ENCODE measurements around the gene CCL14.

CCL14 gene

DNA sequence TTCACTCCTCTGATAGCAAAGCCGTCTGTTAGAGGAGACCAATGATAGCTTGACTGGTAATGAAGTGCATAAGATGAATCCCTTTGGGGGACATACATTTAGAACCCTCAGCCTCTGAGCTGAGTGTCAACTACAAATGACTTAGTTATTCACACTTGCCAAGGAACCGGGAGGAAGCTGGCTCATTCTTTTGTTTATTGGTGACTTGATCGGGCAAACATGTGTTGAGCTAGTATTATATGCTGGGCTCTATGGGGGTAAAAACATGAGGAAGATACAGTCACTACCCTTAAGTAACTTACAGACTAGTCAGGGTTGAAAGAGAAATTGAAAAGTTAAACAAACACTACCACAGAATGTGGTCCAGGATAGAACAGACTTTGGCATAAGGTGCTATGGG is 8.2 kb downstream of the CCL14 start:
- TF ChIP-seq, protein P1, sequence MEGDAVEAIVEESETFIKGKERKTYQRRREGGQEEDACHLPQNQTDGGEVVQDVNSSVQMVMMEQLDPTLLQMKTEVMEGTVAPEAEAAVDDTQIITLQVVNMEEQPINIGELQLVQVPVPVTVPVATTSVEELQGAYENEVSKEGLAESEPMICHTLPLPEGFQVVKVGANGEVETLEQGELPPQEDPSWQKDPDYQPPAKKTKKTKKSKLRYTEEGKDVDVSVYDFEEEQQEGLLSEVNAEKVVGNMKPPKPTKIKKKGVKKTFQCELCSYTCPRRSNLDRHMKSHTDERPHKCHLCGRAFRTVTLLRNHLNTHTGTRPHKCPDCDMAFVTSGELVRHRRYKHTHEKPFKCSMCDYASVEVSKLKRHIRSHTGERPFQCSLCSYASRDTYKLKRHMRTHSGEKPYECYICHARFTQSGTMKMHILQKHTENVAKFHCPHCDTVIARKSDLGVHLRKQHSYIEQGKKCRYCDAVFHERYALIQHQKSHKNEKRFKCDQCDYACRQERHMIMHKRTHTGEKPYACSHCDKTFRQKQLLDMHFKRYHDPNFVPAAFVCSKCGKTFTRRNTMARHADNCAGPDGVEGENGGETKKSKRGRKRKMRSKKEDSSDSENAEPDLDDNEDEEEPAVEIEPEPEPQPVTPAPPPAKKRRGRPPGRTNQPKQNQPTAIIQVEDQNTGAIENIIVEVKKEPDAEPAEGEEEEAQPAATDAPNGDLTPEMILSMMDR (IDR thresholded peaks at IDR 0.05; ENCODE audit: control insufficient read depth, extremely low read depth, insufficient read depth): no peak
- H3K4me3 ChIP-seq (ENCODE audit: low read depth, low read length): no peak overlapping the region
- DNase-seq (ENCODE audit: low read depth): no peak

GRCh38 chr17:35977509-35977908 is 9.0 kb downstream of the CCL14 start:
- H3K4me3 ChIP-seq (ENCODE audit: low read depth, low read length): no peak overlapping the region
- DNase-seq (ENCODE audit: low read depth): no peak
- TF ChIP-seq, protein P1 (IDR thresholded peaks at IDR 0.05; ENCODE audit: control insufficient read depth, extremely low read depth, insufficient read depth): no peak

DNA sequence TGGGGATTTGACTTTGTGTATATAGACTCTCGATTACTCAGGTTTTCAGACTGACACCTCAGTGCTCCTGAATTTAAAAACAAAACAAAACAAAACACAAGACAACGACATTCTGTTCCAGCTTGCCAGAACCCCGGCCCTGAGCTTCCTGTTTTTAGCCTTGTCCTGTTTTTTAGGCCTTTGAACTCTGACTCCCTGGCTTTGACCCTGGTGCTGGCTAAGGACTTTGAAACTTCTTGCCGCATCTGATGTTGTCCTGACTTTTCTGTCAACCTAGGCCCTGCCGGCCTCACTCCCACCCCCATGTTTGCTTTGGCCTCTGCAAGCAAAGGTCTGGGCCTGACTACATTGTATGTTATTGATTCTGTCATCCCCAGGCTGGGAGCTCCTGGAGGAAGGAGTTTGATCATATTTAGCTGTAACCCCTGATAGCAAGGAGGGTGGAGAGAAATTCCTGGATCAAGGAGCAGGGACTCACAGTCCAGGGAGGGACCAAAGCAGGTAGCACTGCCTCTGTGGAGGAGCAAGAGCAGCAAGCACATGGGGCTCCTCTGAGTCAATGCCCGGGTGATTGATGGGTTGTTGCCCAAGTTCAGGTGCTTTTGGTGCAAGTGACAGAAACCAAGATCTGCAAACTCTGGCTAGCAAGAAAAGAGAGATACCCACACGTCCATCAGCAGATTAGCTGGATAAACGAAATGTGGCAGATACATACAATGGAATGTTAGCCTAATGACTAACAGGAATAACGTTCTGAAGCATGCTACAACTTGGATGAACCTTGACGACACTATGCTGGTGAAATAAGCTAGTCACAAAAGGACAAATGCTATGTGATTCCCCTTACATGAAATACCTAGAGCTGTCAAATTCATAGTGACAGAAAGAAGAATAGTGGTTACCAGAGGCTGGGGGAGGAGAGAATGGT is 12.9 kb downstream of the CCL14 start:
- TF ChIP-seq, protein P1 (IDR thresholded peaks at IDR 0.05; ENCODE audit: control insufficient read depth, extremely low read depth, insufficient read depth): no peak
- H3K4me3 ChIP-seq (ENCODE audit: low read depth, low read length): no peak overlapping the region
- DNase-seq (ENCODE audit: low read depth): no peak

- no peak overlapping the region for H3K4me3 ChIP-seq (ENCODE audit: low read depth, low read length)
- TF ChIP-seq, protein P1 (IDR thresholded peaks at IDR 0.05; ENCODE audit: control insufficient read depth, extremely low read depth, insufficient read depth): no peak
- DNase-seq (ENCODE audit: low read depth): no peak
These were observed 13.6 kb downstream of the CCL14 start for GRCh38 chr17:35972945-35973332.

GRCh38 chr17:35972535-35972934 is 14.0 kb downstream of the CCL14 start:
- DNase-seq (ENCODE audit: low read depth): no peak
- no peak overlapping the region for H3K4me3 ChIP-seq (ENCODE audit: low read depth, low read length)
- TF ChIP-seq, protein P1 (IDR thresholded peaks at IDR 0.05; ENCODE audit: control insufficient read depth, extremely low read depth, insufficient read depth): no peak

DNA sequence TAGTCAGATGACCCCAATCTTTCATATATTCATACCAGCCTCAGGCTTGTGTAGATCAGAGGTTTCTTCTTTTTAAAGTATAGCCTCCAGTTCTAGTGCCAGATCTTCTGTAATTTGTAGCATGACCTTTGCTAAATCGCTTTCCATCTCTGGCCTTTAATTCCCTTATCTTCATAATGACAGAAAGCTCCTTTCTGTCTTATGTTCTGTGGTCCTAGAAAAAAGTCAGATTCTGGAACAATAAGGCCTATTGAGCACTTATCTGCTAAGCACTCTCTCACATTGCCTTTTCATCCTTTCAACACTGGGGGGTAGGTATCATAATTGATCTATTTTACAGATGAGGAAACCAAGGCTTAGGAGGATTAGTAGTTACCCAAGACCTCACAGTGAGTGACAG is 14.5 kb downstream of the CCL14 start:
- no peak for DNase-seq (ENCODE audit: low read depth)
- H3K4me3 ChIP-seq (ENCODE audit: low read depth, low read length): no peak overlapping the region
- TF ChIP-seq, protein P1 (IDR thresholded peaks at IDR 0.05; ENCODE audit: control insufficient read depth, extremely low read depth, insufficient read depth): no peak

Measured in LNCaP clone FGC (cell line).